NCI-H526 (cell line): ENCODE results near the gene LPGAT1.
"Not testable (repeated sequence)": the region's sequence is repeated elsewhere in the genome, so short reads cannot be mapped to it uniquely, and the experiment has no call there.

ENCODE experiments used
- DNase-seq, 2 experiments: peaks; one replicate each; lab custom pipeline; 2025; lab: John Stamatoyannopoulos, UW

The LPGAT1 gene

GRCh38 chr1:211830328-211831142 lies at the start of gene LPGAT1:
LPGAT1 (minus strand) TSS chr1:211830763; CDS start chr1:211829296, 1,467 bp downstream.
- DNase-seq, result peak in 1 of 2 experiments; percentile 79

GRCh38 chr1:211879475-211879874 lies 48.9 kb upstream of the LPGAT1 start:
- no peak for DNase-seq

- DNase-seq, result no peak
These were observed 46.5 kb upstream of the LPGAT1 start for GRCh38 chr1:211876851-211877590.

GRCh38 chr1:211875541-211875940 lies 45.0 kb upstream of the LPGAT1 start:
- no peak for DNase-seq

GRCh38 chr1:211874521-211875347 lies 44.2 kb upstream of the LPGAT1 start:
- no peak for DNase-seq

GRCh38 chr1:211873731-211874130 lies 43.2 kb upstream of the LPGAT1 start:
- DNase-seq, result not testable (repeated sequence)

- DNase-seq, result no peak
These were observed 39.6 kb upstream of the LPGAT1 start for GRCh38 chr1:211870156-211870555.

GRCh38 chr1:211865180-211865579 lies 34.6 kb upstream of the LPGAT1 start:
- no peak for DNase-seq

GRCh38 chr1:211859405-211859804 lies 28.8 kb upstream of the LPGAT1 start:
- DNase-seq, result no peak

- no peak for DNase-seq
These were observed 20.6 kb upstream of the LPGAT1 start for GRCh38 chr1:211851174-211851573.

- no peak for DNase-seq
These were observed 13.1 kb upstream of the LPGAT1 start for GRCh38 chr1:211843507-211844298.

GRCh38 chr1:211843018-211843417 lies 12.5 kb upstream of the LPGAT1 start:
- DNase-seq, result no peak

GRCh38 chr1:211842518-211842917 lies 12.0 kb upstream of the LPGAT1 start:
- DNase-seq, result no peak

GRCh38 chr1:211839106-211839505 lies 8.5 kb upstream of the LPGAT1 start:
- no peak for DNase-seq

- DNase-seq, result no peak
These were observed 2.7 kb upstream of the LPGAT1 start for GRCh38 chr1:211833174-211833820.

GRCh38 chr1:211832661-211833060 lies 2.1 kb upstream of the LPGAT1 start:
- no peak for DNase-seq

GRCh38 chr1:211831558-211832323 lies 1.2 kb upstream of the LPGAT1 start:
- no peak for DNase-seq

- peak in 1 of 2 experiments; percentile 48 for DNase-seq
These were observed 572 bp downstream of the LPGAT1 start for GRCh38 chr1:211830055-211830327.

- DNase-seq, result peak; percentile 28 to 58
These were observed 1.1 kb downstream of the LPGAT1 start for GRCh38 chr1:211829343-211830054.
